A172 (cell line): ENCODE measurements around the gene GADL1. TPM values are rescaled to one million over a fixed set of nuclear protein-coding genes. Genes with fewer than 3 reads are reported as not detected.

Source experiments
- DNase-seq: peaks from one replicate; pipeline ENCODE4 v3.0.0-alpha.2; 2015; ENCODE audit warnings: low spot score
- total RNA-seq: library from RNA; depleted of rRNA; stranded (reverse); fragments of >200 nt; shearing (Covaris generic); gene quantifications from 2 replicates; pipeline ENCODE4 v1.2.3, GENCODE V29; 2014; rRNA removed

GADL1 gene, protein sequence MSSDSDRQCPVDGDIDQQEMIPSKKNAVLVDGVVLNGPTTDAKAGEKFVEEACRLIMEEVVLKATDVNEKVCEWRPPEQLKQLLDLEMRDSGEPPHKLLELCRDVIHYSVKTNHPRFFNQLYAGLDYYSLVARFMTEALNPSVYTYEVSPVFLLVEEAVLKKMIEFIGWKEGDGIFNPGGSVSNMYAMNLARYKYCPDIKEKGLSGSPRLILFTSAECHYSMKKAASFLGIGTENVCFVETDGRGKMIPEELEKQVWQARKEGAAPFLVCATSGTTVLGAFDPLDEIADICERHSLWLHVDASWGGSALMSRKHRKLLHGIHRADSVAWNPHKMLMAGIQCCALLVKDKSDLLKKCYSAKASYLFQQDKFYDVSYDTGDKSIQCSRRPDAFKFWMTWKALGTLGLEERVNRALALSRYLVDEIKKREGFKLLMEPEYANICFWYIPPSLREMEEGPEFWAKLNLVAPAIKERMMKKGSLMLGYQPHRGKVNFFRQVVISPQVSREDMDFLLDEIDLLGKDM
- 0.02 TPM in 1 of 2 replicates, not detected in the other for total RNA-seq

DNA sequence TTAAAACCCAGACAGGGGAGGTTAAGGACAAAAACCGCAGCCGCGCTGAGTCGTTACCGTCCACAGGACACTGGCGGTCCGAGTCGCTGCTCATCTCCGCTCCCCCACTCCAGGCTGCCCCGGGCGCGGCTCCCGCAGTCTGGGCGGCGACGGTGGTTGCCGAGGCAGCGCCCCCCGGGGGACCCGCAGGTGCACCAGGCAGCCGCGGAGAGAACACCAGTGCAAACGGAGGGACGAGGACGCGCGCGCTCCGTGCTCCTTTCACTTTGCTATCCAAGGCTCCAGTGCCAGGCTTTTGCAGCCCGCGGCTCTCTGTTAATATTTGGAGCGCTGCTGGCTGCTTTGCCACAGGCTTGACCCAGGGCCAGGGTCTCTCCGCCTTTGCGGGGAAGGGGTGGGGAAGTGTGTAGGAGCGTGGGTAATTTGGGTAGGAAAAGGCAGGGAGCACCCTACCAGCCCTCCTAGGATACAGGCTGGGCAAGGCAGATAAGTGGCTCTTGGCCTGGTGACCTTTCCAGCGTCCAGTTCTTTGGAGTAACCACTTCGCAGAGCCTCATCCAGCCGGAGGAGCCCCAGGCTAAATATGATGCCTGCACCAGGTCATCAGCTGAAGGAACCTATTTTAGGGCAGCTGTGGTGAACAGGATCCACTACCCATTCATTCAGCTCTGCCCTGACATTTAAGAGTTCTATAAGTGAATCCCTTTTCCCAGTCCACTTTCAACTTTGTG, at the start of gene GADL1:
TSS of gene GADL1 (minus strand) at position 141 of the 731 bp plus-strand sequence. CDS start at position 94, 47 bp downstream.
- DNase-seq = peak; percentile 13

DNA sequence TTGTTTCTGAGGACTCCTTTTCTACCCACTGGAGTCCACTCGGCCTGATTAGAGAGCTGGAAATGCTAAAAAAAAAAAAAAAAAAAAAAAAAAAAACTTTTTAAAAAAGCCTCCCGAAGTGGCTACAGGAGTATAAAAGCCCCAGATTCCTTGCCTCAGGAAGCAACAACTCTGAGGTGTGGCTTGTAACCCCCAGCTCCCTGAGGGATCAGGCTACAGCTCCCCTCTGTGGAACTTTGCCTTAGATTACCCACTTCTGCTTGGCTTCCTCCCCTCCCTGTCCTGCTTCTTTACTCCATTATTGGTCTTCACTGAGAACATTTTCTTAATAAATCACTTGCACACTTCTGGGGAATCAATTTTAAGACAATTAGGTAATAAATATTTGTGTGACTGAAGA, 49.7 kb upstream of the GADL1 start:
- no peak for DNase-seq

DNA sequence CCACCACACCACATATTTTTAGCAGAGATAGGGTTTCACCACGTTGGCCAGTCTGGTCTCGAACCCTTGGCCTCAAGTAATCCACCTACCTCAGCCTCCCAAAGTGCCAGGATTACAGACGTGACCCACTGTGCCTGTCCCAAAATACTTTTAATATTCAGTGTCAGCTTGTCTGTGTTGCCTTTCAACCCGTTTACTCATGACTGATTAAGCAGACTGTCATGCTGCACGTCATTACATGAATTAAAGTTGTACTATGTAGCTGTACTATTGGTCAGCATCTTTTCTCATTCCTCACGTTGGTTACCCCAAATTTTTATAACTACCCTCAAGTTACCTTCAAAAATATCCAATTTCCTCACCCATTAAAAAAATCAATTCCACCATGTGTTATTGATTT, 48.7 kb upstream of the GADL1 start:
- DNase-seq = no peak

DNA sequence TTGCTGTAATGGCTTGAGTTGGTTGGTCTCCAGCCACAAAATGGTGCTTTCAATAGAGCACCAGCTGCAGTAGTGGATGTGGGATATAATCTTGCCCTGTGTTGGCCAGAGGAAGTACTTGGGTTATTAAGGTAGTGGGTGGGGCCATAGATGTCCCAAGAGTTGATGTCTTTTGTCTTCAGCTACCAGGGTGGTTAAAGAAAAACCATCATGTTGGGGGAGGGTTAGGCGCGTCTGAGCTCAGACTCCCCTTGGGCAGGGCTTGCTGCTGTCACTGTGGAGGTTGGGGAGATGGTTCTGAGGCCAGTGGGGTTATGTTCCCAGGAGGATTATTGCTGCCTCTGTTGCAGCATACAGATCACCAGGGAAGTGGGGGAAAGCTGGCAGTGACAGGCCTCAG, 46.9 kb upstream of the GADL1 start:
- no peak for DNase-seq

DNA sequence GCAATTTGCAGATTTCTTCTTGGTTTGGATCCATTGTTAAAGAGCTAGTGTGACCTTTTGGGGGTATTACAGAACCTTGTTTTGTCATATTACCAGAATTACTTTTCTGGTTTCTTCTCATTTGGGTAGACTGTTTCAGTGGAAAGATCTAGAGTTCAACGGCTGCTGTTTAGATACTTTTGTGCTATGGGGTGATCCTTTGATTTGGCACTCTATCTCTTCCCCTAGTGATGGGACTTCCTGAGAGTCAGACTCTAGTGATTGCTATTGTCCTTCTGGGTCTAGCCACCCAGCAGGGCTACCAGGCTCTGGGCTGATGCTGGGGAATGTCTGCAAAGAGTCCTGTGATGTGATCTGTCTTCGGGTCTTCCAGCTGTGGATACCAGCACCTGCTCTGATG, 46.3 kb upstream of the GADL1 start:
- DNase-seq = no peak

DNA sequence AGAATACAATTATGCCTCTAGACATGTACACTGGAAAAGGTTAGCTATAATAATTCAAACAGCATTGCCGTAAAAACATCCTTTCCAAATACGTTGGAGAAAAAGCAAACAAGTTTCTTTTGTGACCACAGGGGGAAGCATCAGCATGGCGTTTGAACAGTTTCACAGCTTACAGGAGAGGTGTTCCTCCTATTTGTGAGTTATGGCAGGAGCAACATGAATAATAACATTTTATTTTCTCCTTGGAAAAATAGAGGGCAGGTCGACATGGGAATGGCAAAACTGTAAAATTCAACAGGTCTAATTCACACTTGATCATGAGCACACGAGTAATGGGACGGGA, 39.7 kb upstream of the GADL1 start:
- DNase-seq = peak; percentile 41

DNA sequence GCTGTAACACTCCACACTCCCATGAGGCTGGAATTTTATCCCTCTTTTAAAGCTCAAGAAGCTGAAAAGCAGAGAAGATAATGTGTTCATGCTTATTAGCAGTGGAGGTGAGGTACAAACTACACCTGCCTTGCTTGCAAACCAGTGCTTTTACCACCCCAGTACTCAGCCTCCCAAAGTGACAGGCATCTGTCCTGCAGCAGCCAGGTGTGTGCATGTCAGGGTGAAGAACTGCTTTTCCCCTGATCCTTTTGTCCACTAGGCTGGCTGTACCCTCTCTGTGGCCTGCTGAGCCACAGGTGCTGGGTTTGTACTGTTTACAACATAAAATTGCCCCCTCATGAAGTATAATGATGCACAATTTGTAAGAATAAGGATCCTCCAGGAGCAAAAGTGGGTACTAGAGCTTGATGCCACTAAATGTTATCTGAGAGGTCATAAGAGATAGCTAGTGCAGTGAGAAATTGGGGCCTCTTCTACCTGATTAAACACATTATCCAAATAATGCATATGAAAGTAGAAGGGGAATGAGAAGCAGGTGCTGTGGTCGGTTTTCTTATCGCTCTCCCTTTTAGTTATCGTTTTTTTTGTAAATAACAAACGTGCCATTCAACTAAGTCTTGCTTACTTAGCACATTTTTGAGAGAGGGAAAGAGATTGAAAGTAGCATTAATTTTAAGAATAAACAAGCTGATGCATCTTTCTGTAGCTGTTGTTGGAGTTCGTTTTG, 39.2 kb upstream of the GADL1 start:
- no peak for DNase-seq

DNA sequence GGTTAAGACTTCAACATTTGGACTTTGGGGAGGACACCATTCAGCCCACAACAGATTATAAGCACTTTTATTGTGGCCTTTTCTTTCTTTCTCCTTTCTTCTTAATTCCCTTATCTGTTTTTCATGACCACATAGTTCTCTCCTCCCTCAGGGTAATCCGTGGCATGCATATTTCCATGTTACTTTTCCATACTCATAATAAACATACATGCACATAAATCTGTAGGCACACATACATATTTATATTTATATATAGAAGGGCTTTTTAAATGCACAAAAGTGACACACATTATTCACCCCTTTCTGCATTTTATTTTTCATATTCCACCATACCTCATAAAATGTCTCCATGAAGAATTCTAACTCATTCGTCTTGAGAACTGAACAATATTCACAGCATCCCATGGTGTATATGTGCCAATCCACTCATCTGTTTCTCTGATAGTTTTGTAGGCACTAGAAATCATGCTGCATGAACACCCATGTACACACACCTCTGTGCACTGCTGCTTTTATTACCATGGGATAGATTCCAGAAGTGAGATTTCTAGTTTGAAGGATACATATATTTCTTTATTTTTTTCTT, 38.1 kb upstream of the GADL1 start:
- DNase-seq = no peak

DNA sequence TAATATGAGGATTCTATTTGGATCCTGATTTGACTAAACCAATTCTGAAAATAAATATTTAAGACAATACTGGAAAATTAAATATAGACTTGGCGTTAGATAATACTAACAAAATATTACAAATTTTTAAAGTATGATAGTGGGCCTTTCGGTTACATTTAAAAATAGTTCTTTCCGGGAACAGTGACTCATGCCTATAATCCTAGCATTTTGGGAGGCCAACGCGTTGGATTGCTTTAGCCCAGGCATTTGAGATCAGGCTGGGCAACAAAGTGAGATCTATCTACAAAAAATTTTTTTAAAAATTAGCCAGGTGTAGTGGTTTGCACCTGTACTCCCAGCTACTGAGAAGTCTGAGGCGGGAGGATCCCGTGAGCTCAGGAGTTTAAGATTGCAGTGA, 30.3 kb upstream of the GADL1 start:
- no peak for DNase-seq

DNA sequence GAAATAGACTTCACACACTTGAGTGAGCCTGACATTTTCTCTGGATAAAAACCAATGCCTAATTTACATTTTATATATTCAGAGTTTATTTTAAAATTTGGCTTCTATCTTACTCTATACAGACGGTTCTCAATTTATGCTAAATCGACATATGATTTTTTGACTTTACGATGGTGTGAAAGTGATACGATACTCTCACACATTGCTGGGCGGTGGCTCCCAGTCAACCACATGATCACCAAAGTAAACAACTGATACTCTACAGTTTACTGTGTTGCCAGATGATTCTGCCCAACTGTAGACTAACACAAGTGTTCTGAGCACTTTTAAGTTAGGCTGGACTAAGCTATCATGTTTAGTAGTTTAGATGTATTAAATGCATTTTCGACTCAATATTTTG, 25.1 kb upstream of the GADL1 start:
- DNase-seq = no peak

DNA sequence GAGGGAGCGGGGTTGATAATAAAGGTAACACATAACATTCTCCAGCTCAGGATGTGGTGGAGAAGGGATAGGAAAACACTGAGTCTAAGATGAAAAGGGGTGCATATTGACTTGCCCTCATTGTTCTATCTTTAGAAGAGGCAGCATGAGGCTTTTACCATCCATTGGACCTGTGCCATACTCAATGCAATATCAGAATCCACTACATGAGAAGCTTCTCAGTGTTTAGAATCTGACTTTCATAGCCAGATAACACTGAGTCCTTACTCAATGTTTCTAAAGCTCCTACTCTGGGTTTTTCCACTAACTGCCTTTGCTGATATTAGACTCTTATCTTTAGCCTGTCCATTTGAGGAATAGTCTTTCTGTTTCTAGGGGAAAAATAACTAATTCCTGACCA, 24.3 kb upstream of the GADL1 start:
- DNase-seq = no peak

DNA sequence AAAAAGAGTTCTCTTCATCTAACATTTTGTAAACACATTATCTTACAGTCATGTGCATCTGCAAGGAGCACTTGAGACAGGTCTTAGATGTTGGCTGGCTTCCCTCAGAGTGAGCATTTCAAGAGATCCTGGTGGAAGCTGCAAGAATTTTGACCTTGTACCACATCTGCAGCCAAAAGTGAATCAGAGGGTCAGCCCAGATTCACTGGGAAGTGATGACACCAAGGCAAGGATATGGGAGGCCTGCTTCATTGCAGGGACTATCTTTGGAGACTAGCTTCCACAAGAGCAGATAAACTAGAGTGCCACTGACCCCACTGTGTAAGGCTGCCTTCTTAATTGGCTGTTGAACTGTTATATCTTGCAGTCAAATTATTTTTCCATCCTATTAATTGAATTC, 21.3 kb upstream of the GADL1 start:
- no peak for DNase-seq

DNA sequence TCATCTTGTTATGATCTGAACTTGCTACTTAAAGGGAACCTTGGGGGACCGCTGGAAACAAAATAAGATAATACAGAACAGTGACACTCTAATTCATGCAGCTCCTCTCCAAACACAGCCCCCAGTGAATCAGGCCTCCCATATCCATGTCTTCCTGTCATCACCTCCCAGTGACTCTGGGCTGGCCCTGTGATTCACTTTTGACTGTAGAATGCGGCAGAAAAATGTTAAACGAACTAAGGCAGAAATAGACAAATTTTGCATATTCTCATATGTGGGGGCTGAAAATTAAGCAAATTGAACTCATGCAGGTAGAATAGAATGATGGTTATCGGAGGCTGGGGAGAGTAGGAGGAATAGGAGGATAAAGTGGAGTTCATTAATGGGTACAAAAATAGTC, 20.2 kb upstream of the GADL1 start:
- DNase-seq = no peak

DNA sequence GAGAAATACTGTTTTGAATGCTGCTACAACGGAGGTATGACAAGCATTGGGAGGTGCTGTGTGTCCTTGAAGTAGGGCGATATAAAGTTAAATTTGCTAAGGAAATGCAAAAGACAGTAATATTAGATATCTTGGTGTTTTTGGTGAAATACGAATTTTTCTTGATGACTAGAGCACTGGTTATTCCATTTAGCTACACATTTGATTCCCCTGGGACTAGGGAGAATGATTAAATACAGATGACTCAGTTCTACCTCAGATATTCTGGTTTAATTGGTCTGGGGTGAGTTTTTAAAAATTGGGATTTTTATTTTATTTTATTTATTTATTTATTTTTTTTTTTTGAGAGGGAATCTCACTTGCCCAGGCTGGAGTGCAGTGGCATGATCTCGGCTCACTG, 18.7 kb upstream of the GADL1 start:
- peak; percentile 12 for DNase-seq

DNA sequence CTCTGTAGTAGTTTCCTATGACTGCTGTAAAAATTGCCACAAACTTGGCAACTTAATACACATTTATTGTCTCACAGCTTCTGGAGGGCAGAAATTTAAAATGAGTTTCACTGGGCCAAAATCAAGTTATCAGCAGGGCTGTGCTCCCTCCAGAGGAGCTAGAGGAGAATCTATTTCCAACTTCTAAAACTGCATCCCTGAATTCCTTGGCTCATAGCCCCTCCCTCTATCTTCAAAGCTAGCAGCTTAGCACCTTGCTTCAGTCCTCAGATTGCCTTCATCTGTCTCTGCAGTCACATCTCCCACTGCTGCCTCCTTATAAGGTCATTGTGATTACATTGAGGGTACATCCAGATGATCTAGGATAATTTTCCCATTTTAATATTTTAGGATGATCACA, 17.8 kb upstream of the GADL1 start:
- DNase-seq = no peak

DNA sequence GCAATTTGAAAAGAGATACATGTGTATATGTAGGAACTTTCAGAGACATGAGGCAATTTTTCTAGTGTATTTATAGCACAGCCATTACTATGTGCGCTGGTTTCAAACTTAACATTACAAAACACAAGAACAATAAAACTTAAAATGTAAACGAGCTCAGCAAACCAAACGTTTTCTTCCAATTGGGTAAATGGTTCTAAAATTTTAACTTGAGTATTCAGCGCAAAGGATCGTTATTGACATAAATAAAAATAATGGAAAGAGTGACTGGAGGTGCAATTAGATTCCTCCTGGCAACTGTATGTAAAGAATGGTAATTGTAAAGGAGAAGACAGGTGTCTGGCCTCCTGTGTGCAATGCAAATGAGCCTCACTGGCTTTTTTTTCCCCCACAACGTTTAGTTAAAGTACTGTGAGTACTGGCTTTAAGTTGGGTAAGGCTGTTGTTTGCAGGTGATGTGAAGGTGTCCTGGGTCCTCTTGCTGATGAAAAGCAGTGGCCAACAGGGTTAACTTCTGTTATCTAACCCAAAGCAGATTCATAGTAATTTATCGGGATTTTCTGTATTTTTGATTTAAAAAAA, 14.1 kb upstream of the GADL1 start:
- DNase-seq = no peak

DNA sequence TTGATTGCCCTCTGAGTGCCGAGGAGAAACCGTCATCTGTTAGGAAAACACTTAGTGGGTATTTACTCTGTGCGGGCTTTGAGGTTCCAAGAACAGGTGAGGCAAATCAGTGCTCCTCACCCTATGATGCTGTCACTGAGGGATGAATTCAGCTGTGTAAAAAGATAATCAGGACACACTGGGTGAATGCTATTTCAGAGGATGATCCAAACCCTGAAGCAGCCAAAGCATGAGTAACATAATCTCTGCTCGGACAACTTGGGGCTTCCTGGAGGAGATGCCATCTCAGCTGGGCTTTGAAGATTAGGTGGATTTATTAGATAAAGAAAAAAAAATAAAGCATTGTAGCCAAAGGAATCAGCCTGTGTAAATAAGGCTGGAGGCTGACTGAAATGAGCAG, 10.5 kb upstream of the GADL1 start:
- no peak for DNase-seq

DNA sequence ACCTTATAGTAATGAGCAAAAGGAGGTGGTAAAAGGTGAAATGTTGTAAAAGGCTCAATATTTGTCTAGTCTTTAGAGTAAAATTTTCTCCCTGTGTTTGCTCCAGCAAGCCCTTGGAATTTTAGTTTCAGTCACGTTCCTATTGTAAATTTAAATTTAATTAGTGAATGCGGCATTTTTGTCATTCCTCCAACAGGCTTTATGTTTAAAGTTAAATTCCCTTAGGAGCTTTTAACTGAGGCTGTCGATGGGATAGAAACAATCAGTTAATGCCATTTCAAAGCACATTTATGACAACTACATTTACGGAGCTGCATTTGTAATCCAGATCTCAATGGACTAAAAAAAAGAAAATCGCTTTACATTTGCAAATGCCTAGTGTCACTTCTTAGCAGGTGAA, 868 bp upstream of the GADL1 start:
- DNase-seq = no peak

DNA sequence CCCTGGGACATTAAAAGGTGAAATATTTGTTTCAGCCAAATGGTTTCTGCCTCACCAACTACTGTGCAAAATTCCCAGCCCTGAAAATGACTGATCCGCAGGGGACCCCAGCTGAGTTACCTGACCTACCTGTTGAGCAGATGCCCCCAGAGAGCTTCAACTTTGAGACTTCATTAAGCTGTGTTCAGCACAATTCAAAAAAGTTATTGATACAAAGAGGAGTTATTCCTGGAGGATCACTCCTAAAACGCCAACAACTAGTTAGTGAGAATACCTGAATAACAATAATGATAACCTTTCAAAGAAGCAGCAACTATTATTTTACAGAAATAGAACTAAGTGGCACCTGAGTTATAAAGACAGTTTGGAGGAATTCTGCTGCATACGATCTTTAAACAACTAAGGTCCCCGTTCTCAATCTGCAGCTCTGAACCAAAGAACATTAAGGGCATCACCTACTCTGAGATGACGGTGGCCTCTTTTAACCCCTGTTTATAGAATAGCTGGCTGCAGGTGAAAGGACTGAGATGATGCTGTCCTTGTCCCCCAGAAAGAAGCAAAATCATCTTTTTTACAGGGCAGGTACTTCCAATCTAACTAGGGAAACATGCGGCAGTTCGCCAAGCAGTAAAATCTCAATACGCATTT, 659 bp downstream of the GADL1 start:
- no peak for DNase-seq

DNA sequence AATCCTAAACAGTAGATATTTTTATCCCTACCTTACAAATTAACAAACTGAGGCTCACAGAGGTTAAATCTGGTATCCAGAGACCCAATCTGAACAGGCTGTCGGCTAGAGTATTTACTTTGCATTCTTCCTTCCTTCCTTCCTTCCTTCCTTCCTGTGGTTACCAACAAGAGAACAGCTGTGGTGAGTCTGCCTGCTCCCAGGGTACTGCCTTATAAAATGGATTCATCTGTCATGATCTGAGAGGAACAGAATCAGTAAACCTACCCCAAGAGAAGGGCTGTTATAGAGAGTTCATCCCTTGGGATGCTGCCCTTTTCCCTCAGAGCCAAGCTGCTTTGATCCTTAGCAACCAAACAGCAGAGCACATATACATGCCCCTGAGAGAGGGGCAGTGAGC, 3.6 kb downstream of the GADL1 start:
- DNase-seq = no peak

DNA sequence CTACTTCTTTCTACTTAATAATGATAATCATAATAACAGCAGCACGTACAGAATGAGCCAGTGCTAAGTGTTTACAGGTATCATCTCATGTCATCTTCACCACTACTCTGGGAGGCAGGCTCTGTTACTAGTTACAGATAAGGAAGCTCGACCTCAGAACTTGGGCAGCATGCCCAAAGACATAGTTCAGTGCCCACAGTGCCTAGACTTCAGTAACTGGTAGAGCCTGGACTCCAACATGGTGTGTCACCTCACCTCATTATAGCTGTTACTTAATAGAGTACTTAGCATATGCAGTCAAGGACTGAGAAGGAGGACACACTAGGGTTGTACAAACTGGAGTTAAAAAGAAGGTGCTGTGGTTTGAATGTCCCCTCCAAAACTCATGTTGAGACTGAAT, 7.6 kb downstream of the GADL1 start:
- no peak for DNase-seq
